K562 (cell line): ENCODE data around the gene GAB2. TPM values are rescaled to one million over a fixed set of nuclear protein-coding genes. Genes with fewer than 3 reads are reported as not detected.

Source experiments
- ARID3A ChIP-seq: IDR thresholded peaks from 2 replicates; pipeline ENCODE4 v1.6.1; 2012; ENCODE audit warnings: low read depth, low read length, improper control_type of control experiment, borderline replicate concordance
- ATF1 ChIP-seq, 2 experiments: fragments of 450-650 bp in 1 of 2; IDR thresholded peaks; 2 replicates each; pipeline ENCODE4 v1.6.1; 2016; ENCODE audit warnings: missing compliant biosample characterization in 1 of 2, missing genetic modification characterization in 1 of 2
- HOMEZ ChIP-seq: fragments of 250-450 bp; sonication (Bioruptor Pico); IDR thresholded peaks from 2 replicates; pipeline ENCODE4 v1.4.0; 2020; ENCODE audit warnings: mild to moderate bottlenecking, moderate library complexity
- NR2C2 ChIP-seq, 2 experiments: fragments of 200-800 bp in 1 of 2; sonication (Bioruptor generic) in 1 of 2; sonication (generic) in 1 of 2; formaldehyde crosslinking in 1 of 2; IDR thresholded peaks; 2 replicates each; pipeline versions ENCODE4 v1.6.1 to v1.8.0; 2016 to 2022; ENCODE audit warnings: mild to moderate bottlenecking in 1 of 2, missing compliant biosample characterization in 1 of 2, missing genetic modification characterization in 1 of 2, missing genetic modification reagents in 1 of 2
- PURB ChIP-seq: sonication (generic); formaldehyde crosslinking; IDR thresholded peaks from 2 replicates; pipeline ENCODE4 v1.9.0; 2021; ENCODE audit warnings: low read depth, mild to moderate bottlenecking, missing genetic modification reagents
- PYGO2 ChIP-seq: fragments of 450-650 bp; IDR thresholded peaks from 2 replicates; pipeline ENCODE4 v1.6.1; 2016; ENCODE audit warnings: mild to moderate bottlenecking, missing genetic modification characterization, moderate library complexity, missing compliant biosample characterization
- RBM17 ChIP-seq: fragments of 200-400 bp; formaldehyde crosslinking; IDR thresholded peaks from 2 replicates; pipeline ENCODE4 v1.6.1; 2017; ENCODE audit warnings: low read depth, mild to moderate bottlenecking, low read length, borderline replicate concordance
- SAP30 ChIP-seq: fragments of 200-600 bp; sonication (generic); IDR thresholded peaks from 2 replicates; pipeline ENCODE4 v1.6.1; 2012; ENCODE audit warnings: borderline replicate concordance, low read depth, mild to moderate bottlenecking, moderate library complexity, low read length, control low read depth, inconsistent platforms; ENCODE audit not compliant: insufficient read depth, poor library complexity, severe bottlenecking
- SP1 ChIP-seq: sonication (generic); formaldehyde crosslinking; IDR thresholded peaks from 2 replicates; pipeline ENCODE4 v1.8.1; 2022; ENCODE audit warnings: mild to moderate bottlenecking, missing genetic modification reagents
- THRA ChIP-seq: fragments of 450-650 bp; IDR thresholded peaks from 2 replicates; pipeline ENCODE4 v1.6.1; 2017; ENCODE audit warnings: mild to moderate bottlenecking, moderate library complexity
- UBTF ChIP-seq, 2 experiments: IDR thresholded peaks; 2 replicates each; pipeline ENCODE4 v1.6.1; 2012; ENCODE audit warnings: improper control_type of control experiment in 2 of 2, low read depth in 2 of 2, low read length in 2 of 2, borderline replicate concordance in 1 of 2
- ZBTB49 ChIP-seq: sonication (generic); formaldehyde crosslinking; IDR thresholded peaks from 2 replicates; pipeline ENCODE4 v1.8.0; 2022; ENCODE audit warnings: missing genetic modification reagents, mild to moderate bottlenecking, borderline replicate concordance
- ZNF12 ChIP-seq: sonication (generic); formaldehyde crosslinking; IDR thresholded peaks from 2 replicates; pipeline ENCODE4 v1.4.0; 2020; ENCODE audit warnings: mild to moderate bottlenecking, missing genetic modification reagents
- ZNF134 ChIP-seq: fragments of 250-450 bp; sonication (Bioruptor Pico); conservative IDR thresholded peaks from 2 replicates; pipeline ENCODE4 v1.4.0; 2020
- polyA plus RNA-seq, 8 experiments: library from polyadenylated mRNA; depleted of rRNA in 4 of 8; stranded (reverse) in 5 of 8; unstranded in 3 of 8; fragments of >200 nt; fragmentation: Nextera tagmentation in 2 of 8; fragmentation: Illumina TruSeq in 1 of 8; extraction: Ambion mirVana in 2 of 8; extraction: Trizol in 1 of 8; gene quantifications; 2 replicates each; pipeline versions ENCODE4 v1.2.1 to v1.2.3, GENCODE V29; 2011 to 2014; ENCODE audit warnings: inconsistent platforms in 1 of 8, missing spikeins in 1 of 8
- total RNA-seq, 7 experiments: library from RNA; depleted of rRNA in 6 of 7; stranded (reverse); fragments of >200 nt in 6 of 7; fragmentation: Illumina TruSeq in 2 of 7; extraction: Trizol in 2 of 7; gene quantifications; 2 replicates each; pipeline versions ENCODE4 v1.2.1 to v1.2.3, GENCODE V29; 2011 to 2021; ENCODE audit warnings: low replicate concordance in 1 of 7

The GAB2 gene
- total and polyA plus RNA-seq, 9 of the 15 experiments (the other 6 are each of a cell fraction or from before 2014, with no cell fraction given), result 2.3 to 35.2 (median 16.1) TPM

GRCh38 chr11:78187366-78188285 lies 230.0 kb downstream of the GAB2 start (continued):
- TF ChIP-seq ZBTB49 (CRISPR knock-in tag) (no peak), RBM17 (no peak), PURB (CRISPR knock-in tag) (no peak), HOMEZ (CRISPR knock-in tag) (no peak), SP1 (CRISPR knock-in tag) (no peak), NR2C2 (CRISPR knock-in tag; IDR thresholded peaks at IDR 0.05) (no peak), NR2C2 (tag; IDR thresholded peaks at IDR 0.05) (no peak), UBTF (IDR thresholded peaks at IDR 0.05; ENCODE audit: borderline replicate concordance in 1 of 2, low read depth in 2 of 2, low read length in 2 of 2) (peak in 1 of 2 experiments; percentile 44; a peak in 1 of 4 replicates), PYGO2 (tag) (no peak), ATF1 (CRISPR knock-in tag; IDR thresholded peaks at IDR 0.05) (no peak), ATF1 (tag; IDR thresholded peaks at IDR 0.05) (no peak), THRA (no peak), ZNF134 (CRISPR knock-in tag) (peak; percentile 71), ZNF12 (no peak), SAP30 (peak; percentile 16), ARID3A (no peak)
